Measurements from ENCODE around the gene CPSF4L.

CPSF4L gene

GRCh38 chr17:73203135-73203787 is 58.4 kb downstream of the CPSF4L start:
- no CpG with 5 or more reads among the region's 8 CpGs for WGBS (ENCODE audit: insufficient coverage, insufficient read length)
- H3K4me3 ChIP-seq (ENCODE audit: low read length) = no peak overlapping the region
- no peak for DNase-seq (ENCODE audit: low read depth, low spot score)
- H3K27ac ChIP-seq (ENCODE audit: low read length) = no peak overlapping the region
- H3K9me3 ChIP-seq (ENCODE audit: control insufficient read depth, insufficient read depth, low read length) = no peaks in the 10 kb centered on the region
- no peaks in the 10 kb centered on the region for H3K27me3 ChIP-seq (ENCODE audit: control insufficient read depth, insufficient read depth, low read length)
- H3K4me1 ChIP-seq (ENCODE audit: control insufficient read depth, insufficient read depth, low read length) = no peaks in the 10 kb centered on the region
- H3K36me3 ChIP-seq (ENCODE audit: control insufficient read depth, insufficient read depth, low read length) = peaks cover 35% of the 10 kb centered on the region

- Histone ChIP-seq H3K27ac (ENCODE audit: low read length) (no peak overlapping the region), H3K4me1 (ENCODE audit: control insufficient read depth, insufficient read depth, low read length) (no peaks in the 10 kb centered on the region), H3K36me3 (ENCODE audit: control insufficient read depth, insufficient read depth, low read length) (peaks cover 27% of the 10 kb centered on the region; the same call in 1 of the 2 replicates)
Observed at GRCh38 chr17:73201215-73202069, 60.2 kb downstream of the CPSF4L start.

DNA sequence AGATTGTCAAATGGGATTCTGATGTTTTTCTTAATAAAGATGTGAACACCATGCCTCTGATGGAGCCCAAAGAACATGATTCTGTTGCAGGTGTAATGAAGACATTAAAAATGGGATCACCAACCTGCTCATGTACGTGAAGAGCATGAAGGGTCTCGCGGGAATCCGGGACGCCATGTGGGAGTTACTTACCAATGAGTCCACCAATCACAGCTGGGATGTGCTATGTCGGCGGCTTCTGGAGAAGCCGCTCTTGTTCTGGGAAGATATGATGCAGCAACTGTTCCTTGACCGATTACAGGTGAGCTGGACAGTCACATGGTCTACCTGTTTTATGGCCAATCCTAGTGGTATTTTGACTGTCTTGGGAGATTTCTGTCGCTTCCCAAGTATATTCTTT is 61.2 kb downstream of the CPSF4L start:
- peaks cover 27% of the 10 kb centered on the region; the same call in 1 of the 2 replicates for H3K36me3 ChIP-seq (ENCODE audit: control insufficient read depth, insufficient read depth, low read length)
- H3K4me1 ChIP-seq (ENCODE audit: control insufficient read depth, insufficient read depth, low read length) = no peaks in the 10 kb centered on the region
- H3K4me3 ChIP-seq (ENCODE audit: low read length) = no peak overlapping the region
- H3K27me3 ChIP-seq (ENCODE audit: control insufficient read depth, insufficient read depth, low read length) = no peaks in the 10 kb centered on the region
- H3K27ac ChIP-seq (ENCODE audit: low read length) = no peak overlapping the region
- no peak for DNase-seq (ENCODE audit: low read depth, low spot score)
- H3K9me3 ChIP-seq (ENCODE audit: control insufficient read depth, insufficient read depth, low read length) = no peaks in the 10 kb centered on the region
- no CpG with 5 or more reads among the region's 10 CpGs for WGBS (ENCODE audit: insufficient coverage, insufficient read length)

More at GRCh38 chr17:73201215-73202069, 60.2 kb downstream of the CPSF4L start:
- no CpG with 5 or more reads among the region's 19 CpGs for WGBS (ENCODE audit: insufficient coverage, insufficient read length)
- no peaks in the 10 kb centered on the region for H3K9me3 ChIP-seq (ENCODE audit: control insufficient read depth, insufficient read depth, low read length)
- H3K27me3 ChIP-seq (ENCODE audit: control insufficient read depth, insufficient read depth, low read length) = no peaks in the 10 kb centered on the region
- H3K4me3 ChIP-seq (ENCODE audit: low read length) = no peak overlapping the region
- no peak for DNase-seq (ENCODE audit: low read depth, low spot score)

GRCh38 chr17:73199751-73200317 is 61.8 kb downstream of the CPSF4L start:
- H3K36me3 ChIP-seq (ENCODE audit: control insufficient read depth, insufficient read depth, low read length) = peaks cover 27% of the 10 kb centered on the region; the same call in 1 of the 2 replicates
- no CpG with 5 or more reads among the region's 8 CpGs for WGBS (ENCODE audit: insufficient coverage, insufficient read length)
- H3K27ac ChIP-seq (ENCODE audit: low read length) = no peak overlapping the region
- H3K4me3 ChIP-seq (ENCODE audit: low read length) = no peak overlapping the region
- no peaks in the 10 kb centered on the region for H3K27me3 ChIP-seq (ENCODE audit: control insufficient read depth, insufficient read depth, low read length)
- no peak for DNase-seq (ENCODE audit: low read depth, low spot score)
- H3K4me1 ChIP-seq (ENCODE audit: control insufficient read depth, insufficient read depth, low read length) = no peaks in the 10 kb centered on the region
- H3K9me3 ChIP-seq (ENCODE audit: control insufficient read depth, insufficient read depth, low read length) = no peaks in the 10 kb centered on the region

DNA sequence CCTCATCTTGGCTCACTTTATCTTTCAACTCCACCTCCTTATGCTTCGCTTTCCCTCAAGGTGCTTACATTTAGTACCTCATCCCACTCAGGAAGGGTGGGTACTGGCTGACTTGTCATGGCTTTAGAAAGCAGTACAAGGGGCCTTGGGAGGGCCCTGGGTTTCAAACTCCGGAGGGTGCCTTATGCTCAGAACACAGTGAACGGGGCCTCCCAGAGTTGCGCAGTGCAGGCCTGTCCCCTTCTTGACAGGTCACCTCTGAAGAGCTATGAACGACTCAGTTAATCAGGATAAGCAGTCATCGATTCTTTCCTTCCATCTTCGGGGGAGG is 62.8 kb downstream of the CPSF4L start:
- Histone ChIP-seq H3K27ac (ENCODE audit: low read length) (no peak overlapping the region), H3K4me3 (ENCODE audit: low read length) (no peak overlapping the region), H3K27me3 (ENCODE audit: control insufficient read depth, insufficient read depth, low read length) (no peaks in the 10 kb centered on the region), H3K9me3 (ENCODE audit: control insufficient read depth, insufficient read depth, low read length) (no peaks in the 10 kb centered on the region), H3K36me3 (ENCODE audit: control insufficient read depth, insufficient read depth, low read length) (peaks cover 27% of the 10 kb centered on the region; the same call in 1 of the 2 replicates), H3K4me1 (ENCODE audit: control insufficient read depth, insufficient read depth, low read length) (no peaks in the 10 kb centered on the region)
- no CpG with 5 or more reads among the region's 7 CpGs for WGBS (ENCODE audit: insufficient coverage, insufficient read length)
- no peak for DNase-seq (ENCODE audit: low read depth, low spot score)

Measured in iPS DF 6.9 (cell line).